ENCODE results near the gene CLN6.
"Not testable (repeated sequence)": the region's sequence is repeated elsewhere in the genome, so short reads cannot be mapped to it uniquely, and the experiment has no call there.

The CLN6 gene

DNA sequence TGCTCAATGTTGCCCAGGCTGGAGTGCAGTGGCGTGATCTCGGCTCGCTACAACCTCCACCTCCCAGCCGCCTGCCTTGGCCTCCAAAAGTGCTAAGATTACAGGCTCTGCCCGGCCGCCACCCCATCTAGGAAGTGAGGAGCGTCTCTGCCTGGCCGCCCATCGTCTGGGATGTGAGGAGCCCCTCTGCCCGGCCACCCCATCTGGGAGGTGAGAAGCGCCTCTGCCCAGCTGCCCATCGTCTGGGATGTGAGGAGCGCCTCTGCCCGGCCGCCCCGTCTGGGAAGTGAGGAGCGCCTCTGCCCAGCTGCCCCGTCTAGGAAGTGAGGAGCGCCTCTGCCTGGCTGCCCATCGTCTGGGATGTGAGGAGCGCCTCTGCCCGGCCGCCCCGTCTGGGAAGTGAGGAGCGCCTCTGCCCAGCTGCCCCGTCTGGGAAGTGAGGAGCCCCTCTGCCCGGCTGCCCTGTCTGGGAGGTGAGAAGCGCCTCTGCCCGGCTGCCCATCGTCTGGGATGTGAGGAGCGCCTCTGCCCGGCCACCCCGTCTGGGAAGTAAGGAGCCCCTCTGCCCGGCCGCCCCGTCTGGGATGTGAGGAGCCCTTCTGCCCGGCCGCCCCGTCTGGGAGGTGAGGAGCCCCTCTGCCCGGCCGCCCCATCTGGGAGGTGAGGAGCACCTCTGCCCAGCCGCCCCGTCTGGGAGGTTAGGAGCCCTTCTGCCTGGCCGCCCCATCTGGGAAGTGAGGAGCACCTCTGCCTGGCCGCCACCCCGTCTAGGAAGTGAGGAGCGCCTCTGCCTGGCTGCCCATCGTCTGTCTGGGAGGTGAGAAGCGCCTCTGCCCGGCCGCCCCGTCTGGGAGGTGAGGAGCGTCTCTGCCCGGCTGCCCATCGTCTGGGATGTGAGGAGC is 7.7 kb downstream of the CLN6 start:
- DNase-seq, result not testable (repeated sequence)

GRCh38 chr15:68220967-68221366 is 8.6 kb downstream of the CLN6 start:
- no peak for DNase-seq

GRCh38 chr15:68220489-68220888 is 9.0 kb downstream of the CLN6 start:
- DNase-seq, result no peak

- no peak for DNase-seq
Measured at GRCh38 chr15:68218847-68219798, 10.4 kb downstream of the CLN6 start.

GRCh38 chr15:68218331-68218730 is 11.2 kb downstream of the CLN6 start:
- DNase-seq, result no peak

DNA sequence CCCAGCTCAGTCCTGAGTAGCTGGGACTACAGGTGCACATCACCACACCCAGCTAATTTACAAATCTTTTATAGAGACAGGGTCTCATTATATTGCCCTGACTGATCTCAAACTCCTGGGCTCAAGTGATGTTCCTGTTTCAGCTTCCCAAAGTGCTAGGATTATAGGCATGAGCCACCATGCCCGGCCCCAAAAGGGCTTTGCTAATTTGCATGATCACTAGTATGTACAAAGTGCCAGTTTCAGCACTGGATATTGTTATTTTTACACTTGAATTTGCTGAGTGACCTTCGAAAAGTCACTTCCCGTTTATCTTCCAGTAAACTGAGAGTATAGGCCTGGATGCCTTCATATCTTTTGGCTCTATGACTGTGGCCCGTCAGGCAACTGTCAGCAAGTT is 12.2 kb downstream of the CLN6 start:
- DNase-seq, result no peak

GRCh38 chr15:68214838-68215254 is 14.7 kb downstream of the CLN6 start:
- no peak for DNase-seq

- DNase-seq, result no peak
Measured at GRCh38 chr15:68213991-68214837, 15.3 kb downstream of the CLN6 start.

DNA sequence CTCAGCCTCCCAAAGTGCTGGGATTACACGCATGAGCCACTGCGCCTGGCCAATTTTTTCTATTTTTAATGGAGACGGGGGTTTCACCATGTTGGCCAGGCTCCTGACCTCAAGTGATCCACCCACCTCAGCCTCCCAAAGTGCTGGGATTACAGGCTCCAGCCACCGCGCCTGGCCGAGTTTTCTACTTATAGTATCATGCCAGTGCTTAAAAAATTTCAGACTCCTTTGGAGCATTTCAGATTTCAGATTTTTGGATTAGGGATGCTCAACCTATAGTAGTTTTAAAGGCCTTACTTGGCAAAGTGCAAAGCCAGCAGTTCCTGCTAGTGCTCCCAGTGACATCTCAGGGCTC is 16.1 kb downstream of the CLN6 start:
- not testable (repeated sequence) for DNase-seq

DNA sequence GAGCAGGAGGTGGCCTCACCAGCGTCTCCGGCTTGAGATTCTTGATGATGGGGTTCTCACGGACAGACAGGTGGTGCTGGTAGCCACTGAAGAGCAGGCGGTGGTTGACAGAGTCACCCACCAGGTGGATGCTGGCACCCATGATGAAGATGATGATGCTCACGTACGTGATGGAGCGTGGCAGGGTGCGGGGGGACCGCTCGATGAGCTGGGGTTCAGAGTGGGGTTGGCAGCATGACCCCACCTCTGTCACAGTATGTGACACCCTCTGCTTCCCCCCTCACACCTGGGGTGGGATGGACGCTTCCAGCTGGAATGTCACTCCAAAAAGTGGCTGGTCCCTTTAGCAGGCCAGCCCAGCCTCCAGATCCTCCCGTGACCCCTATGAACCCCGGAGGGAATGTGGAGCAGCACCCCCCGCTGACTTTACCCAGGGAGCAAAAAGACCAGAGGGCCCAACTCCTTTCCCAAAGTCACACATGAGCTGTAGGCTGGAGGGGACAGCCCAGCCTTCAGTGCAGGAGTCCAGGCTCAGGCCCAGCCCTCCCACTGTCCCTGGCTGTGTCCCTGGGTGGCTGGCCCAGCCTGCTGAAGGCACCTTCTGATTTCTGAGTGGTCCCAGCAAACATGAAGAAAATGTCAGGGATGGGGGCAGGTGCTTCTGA is 17.7 kb downstream of the CLN6 start:
- no peak for DNase-seq

GRCh38 chr15:68210821-68211655 is 18.5 kb downstream of the CLN6 start:
- DNase-seq, result peak in 4 of 5 donors; percentile 16 to 31 (median 25)

DNA sequence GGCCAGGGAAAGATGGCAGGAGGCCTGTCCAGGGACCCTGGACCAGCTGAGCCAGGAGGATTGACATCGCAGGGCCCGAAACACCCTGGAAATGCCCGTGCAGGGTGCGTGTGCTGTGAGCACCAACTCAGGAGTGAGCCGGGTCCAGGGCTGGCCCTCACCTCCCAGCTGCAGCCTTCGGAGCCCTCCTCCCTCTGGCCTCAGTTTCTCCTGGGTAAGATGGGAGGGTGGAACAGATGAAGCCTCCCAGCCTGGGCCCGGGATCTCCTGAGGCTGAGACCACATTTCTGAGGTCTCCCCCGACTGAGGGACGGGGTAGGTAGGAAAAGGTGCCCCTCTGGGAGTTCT is 19.1 kb downstream of the CLN6 start:
- no peak for DNase-seq

- DNase-seq, result peak in 1 of 5 donors; percentile 54
Measured at GRCh38 chr15:68209735-68210408, 19.7 kb downstream of the CLN6 start.

DNA sequence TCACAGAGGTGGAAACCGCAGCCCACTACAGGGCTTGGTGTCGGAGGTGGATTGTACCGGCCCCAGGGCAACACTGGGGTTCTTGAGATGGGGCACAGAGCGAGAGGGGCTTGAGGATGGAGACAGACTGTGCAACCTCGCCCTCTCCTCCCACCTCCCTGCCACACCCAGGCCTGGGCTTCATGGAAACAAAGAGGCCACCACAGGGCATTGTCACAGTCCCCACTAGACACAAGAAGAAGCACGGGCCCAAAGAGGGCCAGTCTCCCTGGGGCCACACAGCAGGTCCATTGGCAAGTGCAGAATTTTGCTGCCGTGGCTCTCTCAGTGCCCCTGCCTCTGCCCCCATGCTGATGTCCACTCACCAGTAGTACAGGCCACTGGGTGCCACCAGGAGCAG is 20.3 kb downstream of the CLN6 start:
- no peak for DNase-seq

- DNase-seq, result peak in 1 of 5 donors; percentile 33
Measured at GRCh38 chr15:68208636-68209240, 20.8 kb downstream of the CLN6 start.

- no peak for DNase-seq
Measured at GRCh38 chr15:68208136-68208535, 21.4 kb downstream of the CLN6 start.

GRCh38 chr15:68207176-68207935 is 22.2 kb downstream of the CLN6 start:
- DNase-seq, result no peak

- DNase-seq, result no peak
Measured at GRCh38 chr15:68206711-68207151, 22.8 kb downstream of the CLN6 start.

DNA sequence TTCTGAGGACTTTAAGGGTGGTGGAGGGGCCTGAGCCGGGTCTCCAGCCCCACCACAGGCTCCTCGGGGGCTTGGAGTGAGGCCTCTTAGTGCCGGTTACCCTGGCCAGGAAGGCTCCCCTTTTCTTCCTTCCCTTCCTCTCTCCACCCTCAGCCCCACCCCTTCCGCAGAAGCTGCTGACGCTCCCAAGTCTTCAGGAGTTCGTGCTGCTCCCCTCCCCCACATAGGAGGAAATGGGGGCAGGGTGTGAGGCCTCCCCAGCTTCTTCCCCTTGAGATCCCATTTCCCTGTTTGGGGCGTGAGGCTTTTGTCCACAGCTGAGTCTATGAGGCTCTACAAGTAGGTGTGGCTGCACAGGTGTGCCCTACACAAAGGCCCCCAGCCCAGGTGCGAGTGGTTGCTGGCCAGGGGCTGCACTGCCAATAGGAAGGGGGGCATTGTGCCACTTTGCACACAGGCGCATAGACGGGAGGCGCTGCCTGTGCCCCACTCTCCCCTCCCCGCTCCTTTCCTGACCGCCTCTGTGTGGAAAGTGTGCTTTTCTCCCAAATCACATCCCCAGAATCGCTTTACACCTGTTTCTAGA is 23.5 kb downstream of the CLN6 start:
- DNase-seq, result peak in 1 of 5 donors; percentile 37
